DND-41 (cell line): Measurements from ENCODE around the gene ADD2.

ENCODE experiments used
- CTCF ChIP-seq: IDR thresholded peaks from 2 replicates; pipeline ENCODE4 v1.5.1; 2012; ENCODE audit warnings: borderline replicate concordance, low read length, moderate library complexity, mild to moderate bottlenecking; ENCODE audit not compliant: poor library complexity, severe bottlenecking; ENCODE audit errors: extremely low read depth
- EZH2 ChIP-seq: IDR thresholded peaks from 3 replicates; pipeline ENCODE4 v1.6.1; 2012; ENCODE audit warnings: borderline replicate concordance, low read depth, mild to moderate bottlenecking, moderate library complexity, low read length, inconsistent platforms; ENCODE audit not compliant: severe bottlenecking

- TF ChIP-seq CTCF = no peak
- TF ChIP-seq EZH2 = no peak
Observed at GRCh38 chr2:70757360-70757759, 10.6 kb downstream of the ADD2 start.
